ENCODE measurements around the gene CAST.

DNA sequence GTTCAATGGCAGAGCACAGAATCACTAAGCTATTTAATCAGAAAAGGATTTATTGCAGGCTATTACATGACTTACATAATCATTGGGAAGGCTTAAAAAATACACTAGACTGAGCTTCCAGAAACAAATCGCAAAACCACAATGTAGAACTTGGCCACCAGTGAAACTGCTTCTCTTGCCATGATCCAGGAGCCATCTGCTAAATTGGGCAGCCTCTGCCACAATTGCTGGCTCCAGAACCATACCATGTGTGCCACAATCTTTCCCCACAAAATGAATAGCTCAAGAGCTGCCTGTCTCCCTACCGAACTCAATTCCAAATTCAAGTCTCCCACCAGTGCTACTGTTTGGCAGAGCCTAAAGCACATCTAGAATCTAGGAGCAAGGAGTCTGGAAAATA, 155.3 kb downstream of the CAST start:
- TF ChIP-seq, protein P1, sequence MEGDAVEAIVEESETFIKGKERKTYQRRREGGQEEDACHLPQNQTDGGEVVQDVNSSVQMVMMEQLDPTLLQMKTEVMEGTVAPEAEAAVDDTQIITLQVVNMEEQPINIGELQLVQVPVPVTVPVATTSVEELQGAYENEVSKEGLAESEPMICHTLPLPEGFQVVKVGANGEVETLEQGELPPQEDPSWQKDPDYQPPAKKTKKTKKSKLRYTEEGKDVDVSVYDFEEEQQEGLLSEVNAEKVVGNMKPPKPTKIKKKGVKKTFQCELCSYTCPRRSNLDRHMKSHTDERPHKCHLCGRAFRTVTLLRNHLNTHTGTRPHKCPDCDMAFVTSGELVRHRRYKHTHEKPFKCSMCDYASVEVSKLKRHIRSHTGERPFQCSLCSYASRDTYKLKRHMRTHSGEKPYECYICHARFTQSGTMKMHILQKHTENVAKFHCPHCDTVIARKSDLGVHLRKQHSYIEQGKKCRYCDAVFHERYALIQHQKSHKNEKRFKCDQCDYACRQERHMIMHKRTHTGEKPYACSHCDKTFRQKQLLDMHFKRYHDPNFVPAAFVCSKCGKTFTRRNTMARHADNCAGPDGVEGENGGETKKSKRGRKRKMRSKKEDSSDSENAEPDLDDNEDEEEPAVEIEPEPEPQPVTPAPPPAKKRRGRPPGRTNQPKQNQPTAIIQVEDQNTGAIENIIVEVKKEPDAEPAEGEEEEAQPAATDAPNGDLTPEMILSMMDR (IDR thresholded peaks at IDR 0.05), result no peak
- TF ChIP-seq POLR2A (IDR thresholded peaks at IDR 0.05), result no peak

Measured in uterus (tissue), 2 donors.